Endodermal cell (in vitro differentiated cells): ENCODE data around the gene MLYCD. TPM values are rescaled to one million over a fixed set of nuclear protein-coding genes. Genes with fewer than 3 reads are reported as not detected.

ENCODE experiments used
- DNase-seq: peaks from one replicate; pipeline ENCODE4 v3.0.0-alpha.2; 2017
- H3K27ac ChIP-seq: 2 replicates; pipeline ENCODE4 v1.5.1; 2013; ENCODE audit warnings: mild to moderate bottlenecking, low read depth, low read length, moderate library complexity
- H3K27me3 ChIP-seq: 2 replicates; pipeline ENCODE4 v1.6.1; 2013; ENCODE audit warnings: mild to moderate bottlenecking, low read length, moderate library complexity; ENCODE audit not compliant: insufficient read depth, control insufficient read depth, poor library complexity, severe bottlenecking
- H3K36me3 ChIP-seq: 2 replicates; pipeline ENCODE4 v1.7.0; 2013; ENCODE audit warnings: mild to moderate bottlenecking, low read length, moderate library complexity; ENCODE audit not compliant: control insufficient read depth, insufficient read depth
- H3K4me1 ChIP-seq: one replicate; pipeline ENCODE4 v1.7.0; 2013; ENCODE audit warnings: low read length; ENCODE audit not compliant: control insufficient read depth, insufficient read depth
- H3K4me3 ChIP-seq: 2 replicates; pipeline ENCODE4 v1.5.1; 2013; ENCODE audit warnings: mild to moderate bottlenecking, low read length, moderate library complexity
- H3K9ac ChIP-seq: 2 replicates; pipeline ENCODE4 v1.6.1; 2013; ENCODE audit warnings: mild to moderate bottlenecking, low read length, moderate library complexity; ENCODE audit not compliant: poor library complexity, severe bottlenecking; ENCODE audit errors: extremely low read depth
- H3K9me3 ChIP-seq: 2 replicates; pipeline ENCODE4 v1.6.1; 2013; ENCODE audit warnings: mild to moderate bottlenecking, low read length, moderate library complexity; ENCODE audit not compliant: control insufficient read depth
- H3K27ac Mint-ChIP-seq: 2 replicates; pipeline ENCODE4 v1.8.0; 2020; ENCODE audit warnings: mixed read lengths
- H3K27me3 Mint-ChIP-seq: 2 replicates; pipeline ENCODE4 v1.8.0; 2021; ENCODE audit warnings: mild to moderate bottlenecking, mixed read lengths; ENCODE audit not compliant: insufficient read depth
- H3K36me3 Mint-ChIP-seq: 2 replicates; pipeline ENCODE4 v1.8.0; 2020; ENCODE audit warnings: low read depth, mixed read lengths
- H3K4me1 Mint-ChIP-seq: 2 replicates; pipeline ENCODE4 v1.8.0; 2020; ENCODE audit warnings: mixed read lengths
- H3K4me3 Mint-ChIP-seq: 2 replicates; pipeline ENCODE4 v1.8.0; 2020; ENCODE audit warnings: mild to moderate bottlenecking, moderate library complexity, mixed read lengths
- H3K9me3 Mint-ChIP-seq: 2 replicates; pipeline ENCODE4 v1.8.0; 2020; ENCODE audit warnings: mild to moderate bottlenecking, mixed read lengths
- CTCF ChIP-seq: fragments of 200-600 bp; sonication (generic); conservative IDR thresholded peaks from 2 replicates; pipeline ENCODE4 v1.5.0; 2021; ENCODE audit warnings: antibody characterized with exemption, mild to moderate bottlenecking
- WGBS, 2 experiments: methylation state at CpG; one replicate each; pipeline versions ENCODE4 v1.1.5 to v1.1.7; 2013; ENCODE audit warnings: missing lambda C conversion rate in 2 of 2, mixed read lengths in 1 of 2; ENCODE audit not compliant: insufficient coverage in 1 of 2, insufficient read length in 1 of 2; 5-methylcytosine and 5-hydroxymethylcytosine counted together
- total RNA-seq, 2 donors: library from RNA; stranded (reverse); fragmentation: NEBNext Ultra II Directional in 1 of 2; extraction: Animal tissue kit (Norgen Biotek cat#: 25700) in 1 of 2; gene quantifications; 2 replicates in 1 of 2; 3 replicates in 1 of 2; pipeline ENCODE4 v1.2.1, GENCODE V29; 2021

MLYCD gene
- total RNA-seq, 2 donors from 2014 or later: 11.1 to 19.0 TPM

DNA sequence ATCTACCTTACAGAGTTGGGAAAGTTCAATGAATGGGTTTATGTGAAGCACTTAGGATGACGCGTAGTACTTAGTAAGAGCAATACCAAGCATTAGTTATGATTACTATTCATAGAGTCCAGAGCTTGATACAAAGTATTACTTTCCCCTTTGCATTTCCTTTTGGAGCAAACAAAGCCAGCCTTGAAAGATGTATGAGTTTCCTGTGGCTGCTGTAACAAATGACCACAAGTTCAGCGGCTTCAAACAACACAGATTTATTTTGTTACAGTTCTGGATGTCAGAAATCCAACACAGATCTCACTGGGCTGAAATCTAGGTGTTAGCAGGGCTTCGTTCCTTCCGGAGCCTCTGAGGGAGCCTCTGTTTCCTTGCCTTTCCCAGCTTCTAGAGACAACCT is 8.6 kb upstream of the MLYCD start:
- H3K27me3 ChIP-seq: no peaks in the 10 kb centered on the region
- H3K9me3 ChIP-seq: peaks cover 36% of the 10 kb centered on the region
- WGBS, 2 experiments: 97 to 100% methylated on average over 5 of the region's 5 CpGs
- no peak for DNase-seq
- no peak overlapping the region for H3K4me3 Mint-ChIP-seq
- peaks cover 18% of the 10 kb centered on the region for H3K36me3 Mint-ChIP-seq
- no peak overlapping the region for H3K27ac ChIP-seq
- no peak overlapping the region for H3K27ac Mint-ChIP-seq
- H3K9me3 Mint-ChIP-seq: peaks cover 40% of the 10 kb centered on the region
- peaks cover 28% of the 10 kb centered on the region for H3K4me1 Mint-ChIP-seq
- H3K4me1 ChIP-seq: peaks cover 6% of the 10 kb centered on the region
- no peak for TF ChIP-seq CTCF
- H3K27me3 Mint-ChIP-seq: no peaks in the 10 kb centered on the region
- no peaks in the 10 kb centered on the region for H3K36me3 ChIP-seq
- no peak overlapping the region for H3K9ac ChIP-seq
- H3K4me3 ChIP-seq: peak overlapping the region; percentile 66

DNA sequence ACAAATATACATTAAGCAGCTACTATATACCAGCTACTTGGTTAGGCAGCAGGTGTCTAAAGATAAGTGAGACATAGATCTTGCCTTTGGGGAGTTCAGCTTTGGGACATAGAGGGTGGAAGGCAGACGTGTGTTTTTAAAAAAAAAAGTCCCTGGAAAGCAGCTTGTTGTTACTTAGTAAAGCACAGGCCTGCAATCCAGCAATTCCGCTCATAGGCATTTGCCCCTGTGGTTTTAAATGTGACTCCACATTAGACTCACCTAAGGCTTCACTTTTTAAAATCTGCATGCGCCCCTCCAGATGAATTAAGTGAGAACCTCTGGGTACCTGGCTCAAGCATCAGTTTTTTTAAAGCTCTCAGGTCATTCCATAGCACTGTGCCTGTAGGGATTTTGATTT is 7.2 kb upstream of the MLYCD start:
- 94 to 100% methylated on average over 2 to 3 of the region's 3 CpGs for WGBS, 2 experiments
- Histone ChIP-seq H3K9ac (no peak overlapping the region), H3K4me1 (peaks cover 6% of the 10 kb centered on the region), H3K36me3 (no peaks in the 10 kb centered on the region), H3K27me3 (no peaks in the 10 kb centered on the region), H3K9me3 (peaks cover 36% of the 10 kb centered on the region), H3K27ac (no peak overlapping the region), H3K4me3 (peak overlapping the region; percentile 38)
- no peak for TF ChIP-seq CTCF
- Mint-ChIP-seq H3K9me3 (peaks cover 41% of the 10 kb centered on the region), H3K27ac (no peak overlapping the region), H3K4me3 (no peak overlapping the region), H3K27me3 (no peaks in the 10 kb centered on the region), H3K4me1 (peaks cover 18% of the 10 kb centered on the region), H3K36me3 (peaks cover 18% of the 10 kb centered on the region)
- peak; percentile 42 for DNase-seq

GRCh38 chr16:83895243-83895642 is 3.7 kb upstream of the MLYCD start:
- Mint-ChIP-seq H3K4me1 (peaks cover 19% of the 10 kb centered on the region), H3K9me3 (peaks cover 36% of the 10 kb centered on the region), H3K27me3 (no peaks in the 10 kb centered on the region), H3K27ac (no peak overlapping the region), H3K4me3 (no peak overlapping the region), H3K36me3 (peaks cover 21% of the 10 kb centered on the region)
- Histone ChIP-seq H3K27ac (no peak overlapping the region), H3K9me3 (peaks cover 29% of the 10 kb centered on the region), H3K4me3 (no peak overlapping the region), H3K9ac (no peak overlapping the region), H3K36me3 (no peaks in the 10 kb centered on the region), H3K27me3 (no peaks in the 10 kb centered on the region), H3K4me1 (no peaks in the 10 kb centered on the region)
- DNase-seq: no peak
- 95% methylated on average over 4 of the region's 4 CpGs; no CpG with 5 or more reads in 1 of the 2 experiments for WGBS, 2 experiments
- TF ChIP-seq CTCF: no peak
